ENCODE results near the gene CELF4.

The CELF4 gene

DNA sequence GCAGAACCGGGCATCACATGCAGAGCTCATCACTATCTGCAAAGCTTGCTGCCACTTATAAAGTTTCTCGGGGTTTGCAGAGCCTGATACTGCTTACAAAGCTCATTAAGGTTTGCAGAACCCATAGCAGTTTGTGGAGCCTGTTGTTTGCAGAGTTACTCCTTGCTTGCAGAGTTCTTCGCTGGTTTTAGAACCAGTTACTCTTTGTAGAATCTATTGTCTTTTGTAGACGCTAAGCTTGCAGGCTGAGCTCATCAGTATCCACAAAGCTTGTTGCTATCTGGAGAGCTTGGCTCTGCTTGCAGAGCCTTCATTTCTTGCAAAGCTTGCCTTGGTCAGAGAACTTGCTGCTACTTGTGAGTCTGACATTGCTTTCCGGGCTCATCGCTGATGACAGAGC is 106.9 kb downstream of the CELF4 start:
- DNase-seq, result no peak

- DNase-seq, result no peak
Observed at GRCh38 chr18:37457753-37458152, 107.8 kb downstream of the CELF4 start.

GRCh38 chr18:37457341-37457740 is 108.3 kb downstream of the CELF4 start:
- no peak for DNase-seq

- no peak for DNase-seq
Observed at GRCh38 chr18:37456873-37457272, 108.7 kb downstream of the CELF4 start.

GRCh38 chr18:37456395-37456794 is 109.2 kb downstream of the CELF4 start:
- no peak for DNase-seq

DNA sequence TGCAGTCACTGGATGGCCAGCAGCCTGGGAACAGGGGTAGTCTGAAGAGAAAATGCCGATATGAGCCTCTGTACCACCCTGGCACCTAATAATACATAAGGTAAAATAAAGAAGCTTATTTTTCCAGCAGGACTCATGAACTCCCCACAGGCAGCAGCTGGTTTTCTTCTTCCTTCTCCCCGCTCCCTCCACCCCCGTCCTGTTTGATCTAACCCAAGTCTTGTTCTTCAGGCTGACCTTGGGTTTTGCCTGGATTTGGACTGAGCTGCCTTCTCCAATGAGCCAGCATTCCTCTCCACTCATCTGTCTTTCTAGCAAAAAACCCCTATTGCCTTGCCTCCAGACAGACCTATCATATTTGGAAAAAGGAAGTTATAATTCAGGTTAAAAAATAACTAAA is 111.8 kb downstream of the CELF4 start:
- DNase-seq, result no peak

GRCh38 chr18:37452682-37453385 is 112.8 kb downstream of the CELF4 start:
- peak; percentile 71 for DNase-seq

GRCh38 chr18:37452015-37452414 is 113.6 kb downstream of the CELF4 start:
- no peak for DNase-seq

- no peak for DNase-seq
Observed at GRCh38 chr18:37451239-37451825, 114.3 kb downstream of the CELF4 start.

- no peak for DNase-seq
Observed at GRCh38 chr18:37450434-37451132, 115.0 kb downstream of the CELF4 start.

- DNase-seq, result no peak
Observed at GRCh38 chr18:37449618-37450017, 116.0 kb downstream of the CELF4 start.

DNA sequence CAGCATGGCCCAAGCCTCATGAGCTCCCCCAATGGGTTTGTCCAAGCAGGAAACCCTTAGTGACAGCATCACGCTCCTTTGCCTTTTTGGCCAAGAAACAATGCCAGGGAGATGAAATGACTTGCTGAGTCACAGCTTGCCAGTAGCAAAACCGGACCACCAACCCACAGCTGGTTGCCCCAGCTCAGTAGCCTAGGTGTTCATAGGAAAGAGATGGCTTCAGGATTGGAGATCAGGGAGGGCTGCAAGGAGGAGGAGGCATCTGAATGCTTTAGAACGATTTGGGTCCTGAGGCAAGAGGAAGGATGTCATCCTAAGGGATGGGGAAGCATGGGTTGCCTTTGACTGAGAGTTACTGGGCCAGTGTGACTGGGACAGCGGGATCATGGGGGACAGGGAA is 116.7 kb downstream of the CELF4 start:
- no peak for DNase-seq

- no peak for DNase-seq
Observed at GRCh38 chr18:37447962-37448888, 117.4 kb downstream of the CELF4 start.

- no peak for DNase-seq
Observed at GRCh38 chr18:37445836-37446235, 119.8 kb downstream of the CELF4 start.

- no peak for DNase-seq
Observed at GRCh38 chr18:37445368-37445767, 120.2 kb downstream of the CELF4 start.

- no peak for DNase-seq
Observed at GRCh38 chr18:37443325-37444055, 122.1 kb downstream of the CELF4 start.

DNA sequence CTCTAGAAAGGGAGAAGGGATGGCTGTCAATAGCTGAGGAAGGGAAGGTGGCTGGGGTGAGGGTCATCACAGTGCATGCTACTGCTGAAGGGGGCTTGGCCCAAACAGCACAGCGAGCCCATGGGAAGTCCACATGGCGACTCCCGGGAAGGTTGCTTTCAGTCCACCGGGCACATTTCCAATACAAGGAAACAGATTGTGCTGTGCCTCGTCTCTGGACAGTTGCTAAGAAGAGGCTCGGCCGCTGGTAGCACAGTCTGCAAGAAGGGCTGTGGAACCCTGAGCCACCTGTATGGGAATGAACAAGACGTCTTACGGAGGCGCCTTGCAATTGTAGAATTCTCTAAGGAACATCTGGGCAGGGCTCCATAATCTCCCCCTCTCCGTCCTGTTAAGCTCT is 123.1 kb downstream of the CELF4 start:
- DNase-seq, result no peak

DNA sequence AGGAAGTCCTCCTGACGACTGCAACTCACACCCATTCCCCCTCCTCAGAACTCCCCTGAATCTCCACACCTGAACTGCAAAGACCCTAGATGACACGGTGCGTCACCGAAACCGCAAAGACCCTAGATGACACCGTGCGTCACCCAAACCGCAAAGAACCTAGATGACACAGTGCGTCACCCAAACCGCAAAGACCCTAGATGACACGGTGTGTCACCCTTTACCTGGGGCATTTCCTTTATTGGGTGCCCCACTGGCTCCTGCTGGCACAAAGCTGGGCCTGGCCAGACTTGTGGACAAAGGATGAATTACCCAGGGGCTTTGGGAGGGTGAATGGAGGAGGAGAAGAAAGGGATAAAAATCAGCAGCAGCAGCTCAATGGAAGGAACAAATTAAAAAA is 123.8 kb downstream of the CELF4 start:
- DNase-seq, result no peak

DNA sequence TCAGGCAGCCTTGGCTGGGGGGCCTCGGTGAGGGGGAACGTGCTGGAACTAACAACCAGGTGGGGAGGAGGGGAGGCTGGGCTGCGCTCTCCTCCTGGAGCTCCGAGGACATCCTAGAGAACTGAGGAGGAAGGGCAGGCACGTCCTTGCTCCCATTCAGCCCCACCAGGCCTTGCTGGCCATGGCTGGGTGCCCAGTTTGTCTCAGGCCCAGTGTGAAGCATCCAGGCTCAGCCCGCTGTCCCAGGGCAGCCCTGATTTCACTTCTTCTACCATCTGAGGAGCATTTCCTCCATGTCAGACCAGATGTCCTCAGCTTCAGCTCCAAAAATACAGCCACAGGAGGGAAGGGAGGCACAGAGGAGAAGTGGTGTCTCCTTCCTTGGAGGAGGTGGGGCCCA is 125.4 kb downstream of the CELF4 start:
- DNase-seq, result no peak

DNA sequence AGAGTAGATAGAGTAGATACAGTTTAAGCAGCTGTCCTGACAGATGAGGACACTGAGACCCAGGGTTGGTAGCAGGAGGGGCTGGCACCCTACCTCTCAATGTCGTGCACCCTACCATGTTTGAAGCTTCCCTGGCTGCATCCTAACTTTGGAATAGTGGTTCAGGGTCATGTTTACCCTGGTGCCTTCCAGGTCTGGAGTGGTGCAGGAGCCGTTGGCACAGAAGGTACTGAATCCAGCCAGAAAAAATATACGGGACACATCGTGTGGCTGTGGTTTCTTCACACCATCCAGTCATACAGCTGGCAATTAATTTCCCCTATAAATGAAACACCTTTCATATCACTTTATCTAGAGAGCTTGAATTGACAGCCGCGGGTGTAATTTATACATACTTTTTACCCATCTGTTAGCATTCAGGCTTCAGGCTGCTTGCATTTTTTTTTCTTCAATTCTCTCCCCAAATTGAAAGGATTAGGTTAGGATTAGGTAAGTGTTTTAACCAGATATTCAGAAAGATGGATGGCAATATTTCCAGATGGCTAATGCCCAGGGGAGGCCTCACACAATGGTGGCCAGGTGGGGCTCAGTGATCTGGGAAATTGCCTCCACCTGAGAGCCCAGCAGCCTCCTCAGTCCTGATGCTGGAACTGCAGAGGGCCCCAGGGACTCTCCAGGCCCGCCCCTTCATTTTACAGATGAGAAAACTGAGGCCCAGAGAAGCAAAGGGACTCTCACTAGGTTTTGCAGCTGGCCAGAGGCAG is 127.0 kb downstream of the CELF4 start:
- no peak for DNase-seq

DNA sequence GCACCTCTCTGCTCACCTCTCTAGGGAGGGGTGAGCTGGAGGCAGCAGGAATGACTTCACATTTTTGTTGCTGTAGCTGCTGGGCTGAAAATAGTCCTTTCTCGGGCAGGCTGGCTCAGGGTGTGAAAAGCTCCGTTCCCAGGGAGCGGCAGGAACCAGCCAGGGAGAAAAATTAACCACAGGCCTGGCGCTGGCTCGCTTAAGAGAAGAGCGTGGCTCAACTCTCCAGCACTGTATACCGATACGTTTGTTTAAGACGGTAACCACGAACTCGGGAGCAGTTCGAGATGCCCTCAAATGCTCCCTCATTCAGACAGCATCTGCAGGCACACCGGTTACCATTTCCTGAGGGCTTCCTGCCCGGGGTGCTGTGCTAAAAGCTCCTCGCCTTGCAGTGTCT is 129.6 kb downstream of the CELF4 start:
- no peak for DNase-seq
